ENCODE results near the gene TEAD1.

Gene TEAD1

GRCh38 chr11:12756867-12757266 is 82.6 kb downstream of the TEAD1 start:
- no peak for TF ChIP-seq SIN3A (IDR thresholded peaks at IDR 0.05; ENCODE audit: borderline replicate concordance, insufficient read depth, low read length)

- TF ChIP-seq TAF1 (IDR thresholded peaks at IDR 0.05; ENCODE audit: borderline replicate concordance, insufficient read depth, low read length) (no peak), SIN3A (IDR thresholded peaks at IDR 0.05; ENCODE audit: borderline replicate concordance, insufficient read depth, low read length) (no peak), POLR2AphosphoS5 (IDR thresholded peaks at IDR 0.05; ENCODE audit: low read depth, low read length) (no peak), FOXP2 (optimal IDR thresholded peaks at IDR 0.05; ENCODE audit: borderline replicate concordance, extremely low read depth, extremely low read length, insufficient read depth) (no peak)
- TF ChIP-seq, protein P1, sequence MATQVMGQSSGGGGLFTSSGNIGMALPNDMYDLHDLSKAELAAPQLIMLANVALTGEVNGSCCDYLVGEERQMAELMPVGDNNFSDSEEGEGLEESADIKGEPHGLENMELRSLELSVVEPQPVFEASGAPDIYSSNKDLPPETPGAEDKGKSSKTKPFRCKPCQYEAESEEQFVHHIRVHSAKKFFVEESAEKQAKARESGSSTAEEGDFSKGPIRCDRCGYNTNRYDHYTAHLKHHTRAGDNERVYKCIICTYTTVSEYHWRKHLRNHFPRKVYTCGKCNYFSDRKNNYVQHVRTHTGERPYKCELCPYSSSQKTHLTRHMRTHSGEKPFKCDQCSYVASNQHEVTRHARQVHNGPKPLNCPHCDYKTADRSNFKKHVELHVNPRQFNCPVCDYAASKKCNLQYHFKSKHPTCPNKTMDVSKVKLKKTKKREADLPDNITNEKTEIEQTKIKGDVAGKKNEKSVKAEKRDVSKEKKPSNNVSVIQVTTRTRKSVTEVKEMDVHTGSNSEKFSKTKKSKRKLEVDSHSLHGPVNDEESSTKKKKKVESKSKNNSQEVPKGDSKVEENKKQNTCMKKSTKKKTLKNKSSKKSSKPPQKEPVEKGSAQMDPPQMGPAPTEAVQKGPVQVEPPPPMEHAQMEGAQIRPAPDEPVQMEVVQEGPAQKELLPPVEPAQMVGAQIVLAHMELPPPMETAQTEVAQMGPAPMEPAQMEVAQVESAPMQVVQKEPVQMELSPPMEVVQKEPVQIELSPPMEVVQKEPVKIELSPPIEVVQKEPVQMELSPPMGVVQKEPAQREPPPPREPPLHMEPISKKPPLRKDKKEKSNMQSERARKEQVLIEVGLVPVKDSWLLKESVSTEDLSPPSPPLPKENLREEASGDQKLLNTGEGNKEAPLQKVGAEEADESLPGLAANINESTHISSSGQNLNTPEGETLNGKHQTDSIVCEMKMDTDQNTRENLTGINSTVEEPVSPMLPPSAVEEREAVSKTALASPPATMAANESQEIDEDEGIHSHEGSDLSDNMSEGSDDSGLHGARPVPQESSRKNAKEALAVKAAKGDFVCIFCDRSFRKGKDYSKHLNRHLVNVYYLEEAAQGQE (IDR thresholded peaks at IDR 0.05; ENCODE audit: insufficient read depth in 1 of 2, low read depth in 2 of 2, low read length in 2 of 2) = no peak
These were observed 83.2 kb downstream of the TEAD1 start for GRCh38 chr11:12757416-12757815.

DNA sequence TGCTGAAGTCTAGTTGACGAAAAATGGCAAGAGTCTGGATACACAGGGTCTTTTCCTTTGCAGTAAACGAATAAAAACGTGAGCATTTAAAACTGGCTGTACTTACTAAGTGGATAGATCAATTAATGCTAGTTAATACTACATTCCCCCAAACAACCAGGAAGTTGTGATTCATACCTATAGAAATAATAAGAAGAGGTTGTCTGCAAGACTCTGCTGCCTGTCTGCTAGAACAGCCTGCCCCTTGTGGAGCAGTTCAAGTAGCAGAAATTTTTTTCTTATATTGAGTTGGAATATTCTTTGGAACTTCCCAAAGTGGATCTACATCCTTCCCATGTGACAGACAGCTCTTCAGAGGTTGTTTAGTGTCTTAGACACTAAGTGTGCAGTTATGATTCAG is 86.8 kb downstream of the TEAD1 start:
- TF ChIP-seq POLR2AphosphoS5 (IDR thresholded peaks at IDR 0.05; ENCODE audit: low read depth, low read length) (no peak), TAF1 (IDR thresholded peaks at IDR 0.05; ENCODE audit: borderline replicate concordance, insufficient read depth, low read length) (no peak), FOXP2 (optimal IDR thresholded peaks at IDR 0.05; ENCODE audit: borderline replicate concordance, extremely low read depth, extremely low read length, insufficient read depth) (no peak), SIN3A (IDR thresholded peaks at IDR 0.05; ENCODE audit: borderline replicate concordance, insufficient read depth, low read length) (no peak)
- TF ChIP-seq, protein P1 (IDR thresholded peaks at IDR 0.05; ENCODE audit: insufficient read depth in 1 of 2, low read depth in 2 of 2, low read length in 2 of 2) = no peak

DNA sequence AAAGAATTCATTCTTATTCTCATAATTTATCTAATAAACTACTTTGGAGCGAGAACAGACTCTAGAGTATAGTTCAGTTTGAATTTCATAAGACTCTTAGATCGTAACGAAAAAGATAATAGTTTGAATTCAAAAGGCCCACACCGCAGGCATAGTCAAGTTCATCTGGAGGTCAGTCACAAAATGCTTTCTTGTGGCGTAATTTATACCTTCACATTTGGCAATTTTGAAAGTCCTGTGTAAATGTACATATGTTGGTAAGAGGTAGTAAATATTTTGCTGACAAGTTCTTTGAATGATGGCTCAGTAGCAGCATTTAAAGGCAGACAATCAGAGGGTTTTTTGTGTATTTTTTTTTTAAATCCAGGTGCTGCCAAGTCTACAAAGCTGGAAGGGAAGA is 88.1 kb downstream of the TEAD1 start:
- TF ChIP-seq TAF1 (IDR thresholded peaks at IDR 0.05; ENCODE audit: borderline replicate concordance, insufficient read depth, low read length) = no peak
- no peak for TF ChIP-seq POLR2AphosphoS5 (IDR thresholded peaks at IDR 0.05; ENCODE audit: low read depth, low read length)
- no peak for TF ChIP-seq SIN3A (IDR thresholded peaks at IDR 0.05; ENCODE audit: borderline replicate concordance, insufficient read depth, low read length)
- TF ChIP-seq FOXP2 (optimal IDR thresholded peaks at IDR 0.05; ENCODE audit: borderline replicate concordance, extremely low read depth, extremely low read length, insufficient read depth) = no peak
- TF ChIP-seq, protein P1 (IDR thresholded peaks at IDR 0.05; ENCODE audit: insufficient read depth in 1 of 2, low read depth in 2 of 2, low read length in 2 of 2) = no peak

DNA sequence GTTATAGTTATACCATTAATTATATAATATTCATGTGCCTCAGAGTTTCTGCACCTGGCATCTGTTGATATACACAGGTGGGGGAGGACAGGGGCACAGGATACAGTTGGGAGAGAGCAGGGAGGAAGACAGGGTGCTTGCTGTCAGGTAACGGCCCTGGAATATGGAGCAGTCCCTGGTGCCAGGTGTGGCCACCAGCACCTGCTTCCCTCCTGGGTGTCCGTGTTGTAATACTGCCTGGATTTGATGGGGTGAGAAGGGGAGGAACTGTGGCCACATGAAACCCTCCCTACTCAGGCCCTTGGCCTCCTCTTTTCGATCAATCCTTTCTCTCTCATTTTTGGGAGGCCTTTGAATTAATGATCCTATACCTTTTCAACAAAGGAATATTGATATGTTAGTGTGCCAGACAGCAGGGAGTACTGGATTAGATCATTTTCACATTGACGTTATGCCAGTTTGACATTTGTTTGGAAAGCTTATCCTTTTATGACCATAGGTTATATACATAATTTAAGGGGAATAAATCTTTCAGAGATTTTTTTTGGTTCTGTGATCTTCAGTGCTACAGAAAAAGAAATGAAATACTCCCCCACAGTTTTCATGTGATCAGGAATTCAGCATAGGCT is 88.6 kb downstream of the TEAD1 start:
- TF ChIP-seq SIN3A (IDR thresholded peaks at IDR 0.05; ENCODE audit: borderline replicate concordance, insufficient read depth, low read length) (no peak), TAF1 (IDR thresholded peaks at IDR 0.05; ENCODE audit: borderline replicate concordance, insufficient read depth, low read length) (no peak), FOXP2 (optimal IDR thresholded peaks at IDR 0.05; ENCODE audit: borderline replicate concordance, extremely low read depth, extremely low read length, insufficient read depth) (no peak), POLR2AphosphoS5 (IDR thresholded peaks at IDR 0.05; ENCODE audit: low read depth, low read length) (no peak)
- TF ChIP-seq, protein P1 (IDR thresholded peaks at IDR 0.05; ENCODE audit: insufficient read depth in 1 of 2, low read depth in 2 of 2, low read length in 2 of 2) = no peak
